Right ventricle myocardium inferior (tissue), 1 donor: Measurements from ENCODE around the gene RBBP8NL. TPM values are rescaled to one million over a fixed set of nuclear protein-coding genes. Genes with fewer than 3 reads are reported as not detected.

Experiments
- ATAC-seq: fragments of 200-7000 bp; cut with Tn5 transposase; one replicate; pipeline ENCODE4 v1.9.1; 2020; ENCODE audit warnings: mild to moderate bottlenecking, moderate library complexity
- DNase-seq: peaks from one replicate; pipeline ENCODE4 v3.0.0; 2021; ENCODE audit errors: missing footprints
- intact Hi-C: fragments of 100-400 bp; cut with DNase I; formaldehyde crosslinking; loops from one replicate; pipeline ENCODE4 v1.11.0; 2022
- total RNA-seq: library from RNA; stranded (reverse); fragmentation: NEBNext Ultra II Directional; extraction: Animal tissue kit (Norgen Biotek cat#: 25700); gene quantifications from one replicate; pipeline ENCODE4 v1.2.1, GENCODE V29; 2021
- donor health status: DM: no; HTN: yes; CAD: no; lungs with severe emphysema.

Gene RBBP8NL
- total RNA-seq, 1 donor from 2014 or later = not detected

- ATAC-seq = no peak
- intact Hi-C loops = no loop called here
- DNase-seq = no peak
These were observed 20.7 kb upstream of the RBBP8NL start for GRCh38 chr20:62448038-62448437.

- DNase-seq = no peak
- ATAC-seq = no peak
- intact Hi-C loops = no loop called here
These were observed 19.8 kb upstream of the RBBP8NL start for GRCh38 chr20:62446888-62447869.

- DNase-seq (no peak), ATAC-seq (no peak)
- intact Hi-C loops = no loop called here
These were observed 19.1 kb upstream of the RBBP8NL start for GRCh38 chr20:62446481-62446880.

- DNase-seq (no peak), ATAC-seq (no peak)
- intact Hi-C loops = no loop called here
These were observed 18.4 kb upstream of the RBBP8NL start for GRCh38 chr20:62445553-62446340.

GRCh38 chr20:62444286-62444685 lies 16.9 kb upstream of the RBBP8NL start:
- ATAC-seq (no peak), DNase-seq (no peak)
- intact Hi-C loops = no loop called here

GRCh38 chr20:62441987-62442539 lies 14.7 kb upstream of the RBBP8NL start:
- intact Hi-C loops = no loop called here
- DNase-seq = no peak
- no peak for ATAC-seq

- no peak for DNase-seq
- intact Hi-C loops = no loop called here
- ATAC-seq = no peak
These were observed 11.9 kb upstream of the RBBP8NL start for GRCh38 chr20:62439218-62439617.

- intact Hi-C loops = no loop called here
- no peak for DNase-seq
These were observed 10.6 kb upstream of the RBBP8NL start for GRCh38 chr20:62437927-62438326.

GRCh38 chr20:62437496-62437895 lies 10.2 kb upstream of the RBBP8NL start:
- ATAC-seq (no peak), DNase-seq (no peak)
- intact Hi-C loops = no loop called here

More at GRCh38 chr20:62437927-62438326, 10.6 kb upstream of the RBBP8NL start:
- ATAC-seq = peak; percentile 29

- DNase-seq = no peak
These were observed 9.4 kb upstream of the RBBP8NL start for GRCh38 chr20:62436692-62437091.

GRCh38 chr20:62433658-62434497 lies 6.5 kb upstream of the RBBP8NL start:
- intact Hi-C loops = no loop called here
- ATAC-seq = peak; percentile 52
- DNase-seq = no peak

More at GRCh38 chr20:62436692-62437091, 9.4 kb upstream of the RBBP8NL start:
- intact Hi-C loops = no loop called here
- no peak for ATAC-seq

GRCh38 chr20:62430866-62431447 lies 3.6 kb upstream of the RBBP8NL start:
- ATAC-seq = no peak
- intact Hi-C loops = no loop called here

GRCh38 chr20:62430311-62430853 lies 3.0 kb upstream of the RBBP8NL start:
- no peak for ATAC-seq
- intact Hi-C loops = no loop called here
- DNase-seq = no peak

More at GRCh38 chr20:62430866-62431447, 3.6 kb upstream of the RBBP8NL start:
- no peak for DNase-seq

GRCh38 chr20:62429455-62430310 lies 2.3 kb upstream of the RBBP8NL start:
- ATAC-seq = no peak
- intact Hi-C loops = no loop called here

GRCh38 chr20:62428396-62429295 lies 1.3 kb upstream of the RBBP8NL start:
- DNase-seq (no peak), ATAC-seq (no peak)
- intact Hi-C loops = no loop called here

More at GRCh38 chr20:62429455-62430310, 2.3 kb upstream of the RBBP8NL start:
- no peak for DNase-seq

- DNase-seq (no peak), ATAC-seq (no peak)
- intact Hi-C loops = no loop called here
These were observed 648 bp upstream of the RBBP8NL start for GRCh38 chr20:62428002-62428372.
